GM19351 (cell line): ENCODE measurements around the gene CCR6.

Source experiments
- ATAC-seq: cut with Tn5 transposase; IDR thresholded peaks from one replicate; pipeline ENCODE4 v1.9.1; 2021; ENCODE audit warnings: mild to moderate bottlenecking, moderate library complexity; ENCODE audit not compliant: unreplicated experiment

CCR6 gene

GRCh38 chr6:167119670-167120582, 3.0 kb upstream of the CCR6 start:
- ATAC-seq, result peak; percentile 22

- ATAC-seq, result no peak
These were observed 2.4 kb upstream of the CCR6 start for GRCh38 chr6:167120583-167120903.

GRCh38 chr6:167121335-167121841, 1.5 kb upstream of the CCR6 start:
- no peak for ATAC-seq

- peak; percentile 45 for ATAC-seq
These were observed 662 bp upstream of the CCR6 start for GRCh38 chr6:167122041-167122826.

- ATAC-seq, result no peak
These were observed 1.9 kb downstream of the CCR6 start for GRCh38 chr6:167124753-167125152.

GRCh38 chr6:167125410-167125809, 2.5 kb downstream of the CCR6 start:
- ATAC-seq, result no peak

GRCh38 chr6:167125855-167126349, 3.0 kb downstream of the CCR6 start:
- no peak for ATAC-seq

GRCh38 chr6:167127785-167128531, 5.1 kb downstream of the CCR6 start:
- ATAC-seq, result no peak

GRCh38 chr6:167129159-167129558, 6.3 kb downstream of the CCR6 start:
- no peak for ATAC-seq

- ATAC-seq, result no peak
These were observed 6.7 kb downstream of the CCR6 start for GRCh38 chr6:167129562-167129961.

GRCh38 chr6:167130008-167130677, 7.2 kb downstream of the CCR6 start:
- ATAC-seq, result peak; percentile 47

GRCh38 chr6:167130712-167131684, 8.1 kb downstream of the CCR6 start:
- ATAC-seq, result no peak

GRCh38 chr6:167134448-167135328, 11.8 kb downstream of the CCR6 start:
- ATAC-seq, result no peak

GRCh38 chr6:167136376-167136775, 13.5 kb downstream of the CCR6 start:
- ATAC-seq, result no peak

GRCh38 chr6:167137081-167137480, 14.2 kb downstream of the CCR6 start:
- no peak for ATAC-seq

GRCh38 chr6:167137881-167138280, 15.0 kb downstream of the CCR6 start:
- no peak for ATAC-seq

GRCh38 chr6:167139761-167140160, 16.9 kb downstream of the CCR6 start:
- no peak for ATAC-seq
